ENCODE measurements around the gene HSPBAP1.
"Not testable (repeated sequence)": the region's sequence is repeated elsewhere in the genome, so short reads cannot be mapped to it uniquely, and the experiment has no call there.

HSPBAP1 gene

DNA sequence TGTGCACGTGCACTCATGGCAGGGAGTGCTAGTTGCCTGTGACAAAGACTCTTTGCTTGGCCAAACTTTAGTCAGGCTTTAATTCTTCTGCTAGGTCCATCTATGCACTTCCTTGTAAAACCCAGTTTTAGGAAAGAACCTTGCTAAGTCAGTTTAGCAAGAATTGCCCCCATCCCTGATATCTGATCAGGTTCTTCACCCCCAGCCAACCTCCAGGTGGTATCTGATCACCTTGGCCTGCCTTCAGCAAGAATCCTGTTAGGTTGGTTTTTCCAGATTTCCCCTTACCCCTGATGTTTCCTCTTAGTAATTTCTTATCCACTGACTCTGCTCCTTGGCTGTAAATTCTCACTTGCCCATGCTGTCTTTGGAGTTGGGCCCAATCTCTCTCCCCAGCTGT, 8.4 kb downstream of the HSPBAP1 start:
- no peak for DNase-seq (ENCODE audit: low read depth, low spot score)

DNA sequence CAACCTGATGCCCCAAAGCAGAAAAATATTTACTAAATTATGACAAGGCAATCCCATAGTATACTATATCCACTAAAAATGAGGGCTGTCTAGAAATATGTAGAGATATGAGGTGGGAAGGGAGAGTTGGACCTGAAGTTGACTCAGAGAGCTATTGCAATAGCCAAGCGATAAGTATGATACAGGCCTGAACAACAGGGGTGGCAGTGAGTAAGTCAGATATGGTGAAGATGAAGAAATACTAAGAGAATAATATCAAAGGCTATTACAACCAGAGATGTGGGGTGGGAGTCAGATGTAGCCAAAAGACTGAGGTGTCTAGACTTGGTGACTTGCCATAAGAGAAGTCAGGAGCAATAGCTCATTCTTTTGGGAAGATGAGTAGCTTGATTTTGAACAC, 9.2 kb downstream of the HSPBAP1 start:
- DNase-seq (ENCODE audit: low read depth, low spot score), result no peak

DNA sequence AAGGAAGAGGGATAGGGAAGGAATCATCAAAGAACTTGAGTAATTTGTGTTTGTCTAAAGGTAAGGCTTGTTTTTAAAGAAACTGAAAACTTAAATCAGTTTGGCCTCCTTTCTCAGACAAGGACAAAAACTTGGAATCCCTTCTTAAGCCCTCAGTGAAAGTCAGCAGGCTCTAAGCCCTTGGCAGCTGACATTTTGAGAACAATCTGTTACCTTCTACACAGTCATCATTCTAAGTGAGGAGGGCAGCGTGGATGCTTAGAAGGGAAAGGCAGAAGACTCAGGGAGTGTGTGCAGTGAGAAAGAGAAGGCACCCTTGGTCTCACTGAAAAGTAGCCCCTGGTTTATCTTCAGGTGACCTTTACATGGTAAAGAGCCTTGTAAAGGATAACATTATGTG, 10.8 kb downstream of the HSPBAP1 start:
- no peak for DNase-seq (ENCODE audit: low read depth, low spot score)

DNA sequence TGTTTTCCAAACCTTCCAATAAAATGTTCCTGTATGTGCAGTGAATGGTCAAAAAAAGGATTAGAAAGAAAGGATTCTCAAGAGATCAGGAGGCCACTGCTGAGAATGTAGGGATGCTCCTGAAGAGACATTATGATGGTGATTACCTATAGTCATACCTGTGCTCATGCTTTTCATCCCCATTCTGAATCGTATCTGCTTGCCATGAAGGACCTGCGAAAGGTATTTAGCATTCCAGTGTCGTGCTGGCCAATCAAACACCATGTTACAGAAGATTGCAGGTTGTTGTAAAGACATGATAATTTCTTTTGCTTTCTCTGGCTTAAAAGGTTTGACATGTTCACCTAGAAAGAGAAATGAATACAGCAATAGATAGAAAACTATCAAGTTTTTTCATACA, 16.1 kb downstream of the HSPBAP1 start:
- no peak for DNase-seq (ENCODE audit: low read depth, low spot score)

DNA sequence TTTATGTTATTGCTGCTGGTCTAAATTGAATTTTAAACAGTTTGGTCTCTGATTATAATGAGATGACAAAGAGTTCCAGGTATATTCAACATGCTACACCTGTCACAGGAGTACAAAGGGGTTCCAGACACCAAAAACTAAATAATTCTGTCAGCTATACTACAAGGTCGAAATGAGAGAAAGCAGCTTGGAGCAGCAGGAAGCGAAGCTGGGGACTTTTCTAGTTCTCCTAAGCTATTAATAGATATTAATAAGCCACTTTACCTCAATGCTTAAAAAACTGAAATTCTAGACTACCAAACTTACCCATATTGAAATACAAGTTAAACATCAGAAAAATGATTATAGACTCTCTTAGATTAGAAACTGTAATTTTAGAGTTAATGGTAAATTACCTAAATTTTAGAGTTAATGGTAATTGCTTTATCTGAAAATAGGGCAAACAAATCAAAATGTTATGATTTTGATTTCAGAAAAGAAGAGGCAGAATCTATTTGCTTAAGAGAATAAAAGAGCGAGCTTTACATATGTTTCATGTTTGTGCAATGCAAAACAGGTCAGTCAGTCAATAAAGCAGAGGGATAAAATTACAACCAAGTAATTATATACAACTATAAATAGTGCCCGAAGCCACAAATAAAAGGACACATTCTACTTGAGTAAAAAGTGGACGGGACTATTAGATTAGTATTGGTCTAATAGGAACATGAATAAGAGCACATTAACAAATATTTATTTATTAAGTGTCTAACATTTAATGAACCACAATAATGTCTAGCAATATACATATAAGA, 16.8 kb downstream of the HSPBAP1 start:
- no peak for DNase-seq (ENCODE audit: low read depth, low spot score)

DNA sequence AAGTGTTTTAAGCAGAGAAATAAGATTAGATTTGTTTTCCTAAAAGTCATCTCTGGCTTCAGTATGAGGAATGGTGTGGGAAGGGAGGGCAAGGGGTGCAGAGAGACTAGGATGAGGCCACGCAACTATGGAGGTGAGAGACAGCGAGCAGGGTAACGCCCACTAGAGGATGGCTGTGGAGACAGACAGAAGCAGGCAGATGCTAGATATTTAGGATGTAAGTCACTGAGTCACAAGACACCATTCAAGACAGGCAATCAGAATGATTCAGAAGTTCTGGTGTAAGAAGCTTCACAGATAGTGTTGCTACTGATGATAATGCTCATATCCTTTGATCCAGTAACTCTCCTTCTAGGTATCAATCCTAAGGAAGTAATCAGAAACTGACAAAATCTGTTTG, 19.1 kb downstream of the HSPBAP1 start:
- DNase-seq (ENCODE audit: low read depth, low spot score), result no peak

DNA sequence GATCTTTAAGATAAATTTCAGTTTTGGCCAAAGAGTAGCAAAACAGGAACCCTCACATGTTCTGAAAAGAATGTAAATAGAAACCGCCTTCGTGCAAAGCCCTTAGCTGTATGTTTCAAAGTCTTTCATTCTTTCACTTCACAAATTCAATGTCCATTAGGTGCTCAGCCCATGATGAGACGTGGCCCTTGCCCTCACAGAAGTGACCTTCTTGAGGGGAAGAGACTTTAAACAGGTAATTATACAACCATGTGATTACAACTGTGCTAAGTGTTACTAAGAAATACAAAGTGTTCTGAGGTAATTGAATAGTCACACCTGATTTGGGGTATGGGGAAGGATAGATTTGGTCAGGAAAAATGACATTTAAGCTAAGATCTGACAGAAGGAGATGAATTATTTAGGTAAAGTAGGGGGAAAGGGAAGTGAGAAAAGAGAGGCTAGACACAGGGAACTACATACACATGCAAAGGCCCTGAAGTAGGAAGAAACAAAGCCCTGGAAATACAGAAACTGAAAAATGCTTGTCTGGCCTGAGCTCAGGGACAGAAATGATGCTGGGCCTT, 19.6 kb downstream of the HSPBAP1 start:
- DNase-seq (ENCODE audit: low read depth, low spot score), result no peak

DNA sequence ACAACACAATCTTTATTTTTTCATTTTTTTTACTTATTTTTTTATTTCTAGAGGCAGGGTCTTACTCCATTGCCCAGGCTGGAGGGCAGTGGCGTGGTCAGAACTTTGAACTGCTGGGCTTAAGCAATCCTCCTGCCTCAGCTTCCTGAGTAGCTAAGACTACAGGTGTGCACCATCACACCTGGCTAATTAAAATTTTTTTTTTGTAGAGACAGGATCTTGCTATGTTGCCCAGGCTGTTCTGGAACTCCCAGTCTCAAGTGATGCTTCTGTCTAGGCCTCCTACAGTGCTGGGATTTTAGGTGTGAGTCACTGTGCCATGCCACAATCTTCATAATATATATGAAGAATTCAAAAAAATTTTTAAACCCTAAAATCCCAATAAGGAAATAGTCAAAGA, 20.8 kb downstream of the HSPBAP1 start:
- DNase-seq (ENCODE audit: low read depth, low spot score), result no peak

DNA sequence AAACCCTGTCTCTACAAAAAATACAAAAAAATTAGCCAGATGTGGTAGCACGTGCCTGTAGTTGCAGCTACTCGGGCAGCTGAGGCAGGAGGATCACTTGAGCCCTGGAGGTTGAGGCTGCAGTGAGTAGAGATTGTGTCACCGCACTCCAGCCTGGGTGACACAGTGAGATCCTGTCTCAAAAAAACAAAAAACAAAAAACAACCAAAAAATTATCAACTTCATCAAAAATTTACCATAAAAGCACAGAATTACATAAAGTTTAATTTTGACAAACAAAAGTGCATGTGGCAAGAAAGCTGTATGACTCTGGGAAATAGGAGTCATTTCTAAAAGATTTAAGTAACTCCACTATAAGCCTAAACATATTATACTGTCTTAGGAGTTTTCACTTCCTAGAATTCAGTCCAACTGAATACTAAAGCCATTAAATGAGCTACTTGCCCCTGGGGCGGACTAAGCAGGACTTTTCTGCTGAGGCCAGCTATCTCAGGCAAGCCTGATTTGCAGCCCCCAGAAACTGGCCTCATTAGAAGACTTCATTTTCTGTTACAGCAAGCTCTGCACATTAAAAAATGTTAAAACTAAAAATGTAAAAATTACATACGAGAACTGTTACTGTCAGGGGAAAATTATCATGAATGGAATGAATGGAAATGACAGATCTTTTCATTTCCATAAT, 23.0 kb downstream of the HSPBAP1 start:
- DNase-seq (ENCODE audit: low read depth, low spot score), result no peak

DNA sequence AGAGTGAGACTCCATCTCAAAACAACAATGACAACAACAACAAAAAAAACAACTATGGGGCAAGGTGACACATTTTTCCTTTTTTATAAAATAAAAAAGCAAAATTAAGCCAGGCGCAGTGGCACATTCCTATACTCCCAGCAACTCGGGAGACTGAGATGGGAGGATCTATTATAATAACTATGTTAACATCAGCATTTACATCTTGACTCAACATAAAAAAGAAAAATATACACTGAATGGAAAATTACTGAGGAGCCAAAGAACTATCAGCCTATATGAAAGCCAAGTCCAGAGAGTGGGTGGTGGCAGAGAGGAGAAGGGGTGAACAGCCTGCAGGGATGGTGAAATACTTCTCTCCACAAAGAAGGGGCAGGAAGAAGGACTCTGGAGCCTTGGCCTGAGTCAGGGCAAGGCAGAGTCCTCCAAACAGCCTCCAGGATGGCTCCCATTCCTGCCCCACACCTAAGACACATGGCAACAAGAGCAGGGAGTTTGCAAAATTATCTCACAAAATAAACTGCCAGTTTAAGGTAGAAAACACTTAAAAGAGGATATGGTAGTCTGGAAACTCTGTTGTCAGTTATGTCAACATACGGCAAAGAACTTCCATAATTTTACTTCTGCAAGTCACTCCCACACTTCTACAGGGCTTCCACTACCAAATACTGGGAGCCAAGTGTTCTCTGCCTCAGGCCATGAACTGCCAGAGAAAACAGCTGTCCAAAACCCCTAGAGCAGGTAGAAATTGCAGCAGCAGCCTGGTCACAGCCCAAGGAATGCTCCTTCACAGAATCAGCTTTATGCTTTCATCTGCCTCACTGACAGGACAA, 25.9 kb downstream of the HSPBAP1 start:
- DNase-seq (ENCODE audit: low read depth, low spot score), result no peak

DNA sequence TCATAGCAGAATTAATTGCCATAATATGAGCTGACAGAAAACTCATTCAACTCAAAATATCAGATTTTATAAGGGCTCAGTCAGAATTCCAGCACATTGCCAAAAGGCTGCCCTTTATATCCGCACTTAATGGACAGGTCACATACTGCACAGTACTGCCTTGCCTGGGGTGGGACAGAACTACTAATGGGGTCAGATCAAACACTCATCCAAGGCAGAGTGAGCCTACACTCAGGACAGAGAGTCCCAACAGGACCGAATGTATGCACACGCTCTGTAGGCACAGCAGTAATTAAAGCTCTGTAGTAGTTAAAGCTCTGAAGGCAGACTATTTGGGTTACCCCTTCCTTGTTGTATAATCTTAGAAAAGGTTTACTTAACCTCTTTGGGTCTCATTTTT, 27.2 kb downstream of the HSPBAP1 start:
- DNase-seq (ENCODE audit: low read depth, low spot score), result no peak

DNA sequence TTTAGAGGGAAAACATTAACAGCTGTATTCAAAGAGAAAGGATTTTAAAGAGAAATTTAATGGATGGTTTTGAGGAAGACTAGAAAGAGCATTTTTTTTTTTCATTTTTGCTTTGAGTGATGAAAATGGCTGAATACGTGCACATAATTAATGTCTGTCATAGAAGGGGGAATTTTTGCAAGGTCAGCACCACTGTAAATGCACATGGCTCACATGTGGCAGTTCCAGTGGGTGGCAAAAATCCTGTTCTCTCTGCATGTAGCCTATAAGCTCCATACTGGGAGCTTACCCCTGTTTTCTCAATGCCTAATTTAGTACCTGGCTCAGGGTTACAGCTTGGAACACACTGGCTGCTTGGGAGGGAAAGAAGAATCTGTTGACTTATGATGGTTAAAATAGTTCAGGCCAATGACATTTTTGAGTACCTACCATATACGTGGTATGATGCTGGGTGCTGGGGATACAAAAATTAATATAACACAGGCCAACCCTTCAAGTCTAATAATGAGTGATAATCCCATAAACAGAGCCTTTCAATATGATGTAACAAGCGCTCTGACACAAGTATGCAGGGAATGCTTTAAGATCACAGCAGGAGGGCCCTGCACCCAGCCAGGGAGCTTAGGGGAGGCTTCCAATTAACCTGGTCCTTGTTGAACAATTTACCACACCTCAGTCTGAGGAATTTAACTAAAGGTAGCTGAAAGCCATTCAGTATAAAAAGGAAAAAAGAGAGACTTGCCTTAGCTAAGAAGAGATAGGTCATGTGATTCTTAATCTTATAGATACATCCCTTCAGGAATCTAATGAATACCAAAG, 33.0 kb downstream of the HSPBAP1 start:
- peak; percentile 57 for DNase-seq (ENCODE audit: low read depth, low spot score)

DNA sequence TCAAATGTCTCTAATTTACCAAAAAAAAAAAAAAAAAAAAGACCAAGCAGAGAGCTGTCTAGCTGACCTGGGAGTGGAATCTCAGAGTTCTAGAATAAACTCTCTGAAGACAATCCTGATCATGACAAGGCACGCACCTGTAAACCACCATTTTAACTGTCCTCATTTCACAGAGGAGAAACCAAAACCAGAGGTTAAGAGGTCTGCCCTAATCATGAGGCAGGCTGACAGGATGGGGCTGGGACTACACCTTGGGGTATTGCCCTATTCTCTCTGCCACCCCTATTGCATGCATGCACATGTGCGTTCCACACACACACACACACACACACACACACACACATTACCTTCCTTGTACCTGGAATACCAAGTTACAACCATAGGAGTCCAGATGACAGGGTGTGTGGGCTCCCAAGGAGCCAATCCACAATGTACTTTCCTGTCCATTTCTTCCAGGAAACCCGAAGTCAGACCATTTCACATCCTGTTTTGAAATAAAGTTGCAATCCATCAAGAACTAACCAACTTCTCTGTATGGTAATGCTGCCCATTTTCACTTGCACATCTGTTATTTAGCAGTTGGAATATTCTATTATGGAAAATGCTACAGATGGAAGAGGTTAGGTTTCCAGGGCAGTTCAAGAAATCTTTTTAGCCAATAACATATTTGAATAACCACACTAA, 34.6 kb downstream of the HSPBAP1 start:
- DNase-seq (ENCODE audit: low read depth, low spot score), result no peak

DNA sequence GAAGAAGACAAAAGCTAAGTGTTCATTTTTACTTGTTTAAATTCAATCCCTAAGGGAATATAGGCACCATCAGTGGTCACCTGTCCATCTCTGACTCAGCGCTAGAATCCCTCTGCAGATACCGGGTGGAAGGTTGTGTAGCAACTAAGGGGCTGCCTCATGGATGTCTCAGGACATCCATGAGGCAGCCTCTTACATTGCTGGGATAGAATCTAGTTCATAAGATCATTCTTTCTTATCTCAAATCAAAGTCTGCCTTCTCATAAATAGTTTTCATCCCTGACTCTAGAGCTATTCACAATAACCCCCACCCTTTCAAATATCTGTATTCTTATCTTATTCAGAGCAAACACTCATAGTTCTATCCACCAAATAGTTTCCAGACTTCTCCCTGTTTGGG, 38.1 kb downstream of the HSPBAP1 start:
- DNase-seq (ENCODE audit: low read depth, low spot score), result no peak

DNA sequence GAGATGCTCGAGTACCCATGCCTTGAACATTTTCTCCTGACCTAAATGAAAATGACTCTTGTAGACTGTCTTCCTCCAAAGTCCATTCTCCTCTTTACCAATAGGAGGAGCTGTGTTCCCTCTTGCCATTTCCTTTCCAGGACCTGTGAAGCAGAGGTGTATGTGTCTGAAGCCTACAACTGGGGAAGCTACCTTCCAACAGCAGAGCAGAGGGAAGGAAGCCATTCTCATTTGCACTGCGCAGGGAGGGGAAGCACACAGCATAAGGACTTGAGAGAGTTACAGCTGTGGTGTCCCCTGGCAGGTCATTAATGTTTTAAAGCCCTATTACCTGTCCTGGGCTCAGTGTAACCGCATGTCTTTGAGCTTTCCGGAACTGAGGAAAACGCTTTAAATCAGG, 38.7 kb downstream of the HSPBAP1 start:
- DNase-seq (ENCODE audit: low read depth, low spot score), result peak; percentile 80

DNA sequence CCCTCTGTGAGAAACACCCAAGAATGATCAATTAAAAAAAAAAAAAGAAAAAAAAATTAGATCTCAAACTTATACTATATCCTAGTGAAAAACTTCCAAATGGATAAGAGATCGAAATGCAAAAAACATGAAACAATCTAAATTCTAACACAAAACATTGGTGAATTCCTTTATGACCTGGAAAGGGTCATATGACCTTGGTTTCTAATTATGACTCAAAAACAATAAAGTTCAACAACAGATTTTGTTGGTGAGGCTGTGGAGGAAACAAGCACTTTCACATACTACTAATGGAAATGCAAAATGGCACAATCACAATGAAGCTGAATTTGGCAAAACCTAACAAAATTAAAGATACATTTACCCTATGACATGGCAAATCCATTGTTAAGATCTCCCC, 45.3 kb downstream of the HSPBAP1 start:
- no peak for DNase-seq (ENCODE audit: low read depth, low spot score)

DNA sequence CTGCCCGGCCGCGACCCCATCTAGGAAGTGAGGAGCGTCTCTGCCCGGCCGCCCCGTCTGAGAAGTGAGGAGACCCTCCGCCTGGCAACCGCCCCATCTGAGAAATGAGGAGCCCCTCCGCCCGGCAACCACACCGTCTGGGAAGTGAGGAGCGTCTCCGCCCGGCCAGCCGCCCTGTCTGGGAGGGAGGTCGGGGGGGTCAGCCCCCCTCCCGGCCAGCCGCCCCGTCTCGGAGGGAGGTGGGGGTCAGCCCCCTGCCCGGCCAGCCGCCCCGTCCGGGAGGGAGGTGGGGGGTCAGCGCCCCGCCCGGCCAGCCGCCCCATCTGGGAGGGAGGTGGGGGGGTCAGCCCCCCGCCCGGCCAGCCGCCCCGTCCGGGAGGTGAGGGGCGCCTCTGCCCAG, 46.3 kb downstream of the HSPBAP1 start:
- not testable (repeated sequence) for DNase-seq (ENCODE audit: low read depth, low spot score)

DNA sequence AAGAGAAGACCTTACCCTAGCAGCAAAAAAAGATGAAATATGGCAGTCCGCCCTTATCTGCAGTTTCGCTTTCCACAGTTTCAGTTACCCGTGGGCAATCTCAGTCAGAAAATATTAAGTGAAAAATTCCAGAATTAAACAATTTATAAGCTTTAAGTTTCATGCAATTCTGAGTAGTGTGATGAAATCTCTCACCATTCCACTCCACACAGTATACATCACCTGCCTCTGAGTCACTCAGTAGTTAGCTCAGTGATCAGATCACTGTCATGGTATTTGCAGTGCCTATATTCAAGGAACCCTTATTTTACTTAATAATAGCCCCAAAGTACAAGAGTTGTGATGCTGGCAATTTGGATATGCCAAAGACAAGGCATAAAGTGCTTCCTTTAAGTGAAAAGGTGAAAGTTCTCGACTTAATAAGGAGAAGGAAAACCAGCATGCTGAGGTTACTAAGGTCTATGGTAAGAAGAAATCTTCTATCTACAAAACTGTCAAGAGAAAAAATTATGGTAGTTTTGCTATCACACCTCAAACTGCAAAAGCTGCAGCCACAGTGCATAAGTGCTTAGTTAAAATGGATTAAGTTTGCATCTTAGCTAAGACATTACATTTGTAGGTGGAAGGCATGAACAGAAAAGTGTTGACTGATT, 48.1 kb downstream of the HSPBAP1 start:
- DNase-seq (ENCODE audit: low read depth, low spot score), result no peak

DNA sequence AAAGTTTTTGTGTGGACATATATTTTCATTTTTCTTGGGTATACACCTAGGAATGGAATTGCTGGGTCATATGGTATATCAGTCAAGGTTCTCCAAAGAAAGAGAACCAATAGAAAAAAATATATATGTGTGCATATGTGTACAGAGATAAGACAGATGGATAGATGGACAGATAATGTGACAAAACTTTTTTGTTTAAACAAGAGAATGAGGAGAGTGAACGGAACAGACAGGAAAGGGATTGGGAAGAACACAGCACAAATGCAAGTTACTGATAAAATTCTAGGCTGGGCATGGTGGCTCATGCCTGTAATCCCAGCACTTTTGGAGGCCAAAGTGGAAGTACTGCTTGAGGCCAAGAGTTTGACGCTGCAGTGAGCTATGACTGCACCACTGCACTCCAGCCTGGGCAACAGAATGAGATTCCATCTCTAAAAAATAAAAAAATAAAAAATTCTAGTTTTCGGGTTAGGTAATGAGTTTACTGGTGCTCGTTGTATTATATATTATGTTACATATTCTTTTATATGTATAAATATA, 50.0 kb downstream of the HSPBAP1 start:
- no peak for DNase-seq (ENCODE audit: low read depth, low spot score)

DNA sequence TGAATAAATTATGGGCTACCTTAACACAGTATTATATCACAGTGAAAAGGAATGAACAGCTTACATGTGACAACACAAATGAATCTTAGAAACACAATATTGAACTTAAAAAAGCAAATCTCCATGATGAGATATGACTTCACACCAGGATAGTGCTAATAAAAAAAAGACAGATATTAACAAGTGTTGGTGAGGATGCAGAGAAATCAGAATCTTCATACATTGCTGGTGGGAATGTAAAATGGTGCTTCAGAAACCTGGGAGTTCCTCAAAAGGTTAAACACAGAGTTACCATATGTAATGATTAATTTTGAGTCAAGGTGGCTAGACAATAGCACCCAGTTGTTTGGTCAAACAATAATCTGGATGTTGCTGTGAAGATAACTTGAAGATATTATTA, 51.4 kb downstream of the HSPBAP1 start:
- no peak for DNase-seq (ENCODE audit: low read depth, low spot score)
